GM12872 (cell line): ENCODE results near the gene WDR91.
A peak's percentile ranks its signal among the peaks of the same experiment; 100 is the strongest.

Source experiments
- CTCF ChIP-seq: IDR thresholded peaks from 3 replicates; pipeline ENCODE4 v1.5.1; 2011; ENCODE audit warnings: low read depth, mild to moderate bottlenecking, low read length, moderate library complexity; ENCODE audit not compliant: insufficient read depth

Gene WDR91

DNA sequence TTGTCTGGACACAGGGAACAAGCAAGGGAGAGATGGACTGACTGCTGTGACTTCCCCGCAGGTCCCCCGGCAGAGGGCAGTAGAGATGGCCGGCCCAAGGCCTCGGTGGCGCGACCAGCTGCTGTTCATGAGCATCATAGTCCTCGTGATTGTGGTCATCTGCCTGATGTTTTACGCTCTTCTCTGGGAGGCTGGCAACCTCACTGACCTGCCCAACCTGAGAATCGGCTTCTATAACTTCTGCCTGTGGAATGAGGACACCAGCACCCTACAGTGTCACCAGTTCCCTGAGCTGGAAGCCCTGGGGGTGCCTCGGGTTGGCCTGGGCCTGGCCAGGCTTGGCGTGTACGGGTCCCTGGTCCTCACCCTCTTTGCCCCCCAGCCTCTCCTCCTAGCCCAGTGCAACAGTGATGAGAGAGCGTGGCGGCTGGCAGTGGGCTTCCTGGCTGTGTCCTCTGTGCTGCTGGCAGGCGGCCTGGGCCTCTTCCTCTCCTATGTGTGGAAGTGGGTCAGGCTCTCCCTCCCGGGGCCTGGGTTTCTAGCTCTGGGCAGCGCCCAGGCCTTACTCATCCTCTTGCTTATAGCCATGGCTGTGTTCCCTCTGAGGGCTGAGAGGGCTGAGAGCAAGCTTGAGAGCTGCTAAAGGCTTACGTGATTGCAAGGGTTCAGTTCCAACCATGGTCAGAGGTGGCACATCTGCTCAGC is 46.8 kb downstream of the WDR91 start:
- no peak for TF ChIP-seq CTCF

- TF ChIP-seq CTCF, result no peak
Observed at GRCh38 chr7:135162382-135163001, 48.8 kb downstream of the WDR91 start.

DNA sequence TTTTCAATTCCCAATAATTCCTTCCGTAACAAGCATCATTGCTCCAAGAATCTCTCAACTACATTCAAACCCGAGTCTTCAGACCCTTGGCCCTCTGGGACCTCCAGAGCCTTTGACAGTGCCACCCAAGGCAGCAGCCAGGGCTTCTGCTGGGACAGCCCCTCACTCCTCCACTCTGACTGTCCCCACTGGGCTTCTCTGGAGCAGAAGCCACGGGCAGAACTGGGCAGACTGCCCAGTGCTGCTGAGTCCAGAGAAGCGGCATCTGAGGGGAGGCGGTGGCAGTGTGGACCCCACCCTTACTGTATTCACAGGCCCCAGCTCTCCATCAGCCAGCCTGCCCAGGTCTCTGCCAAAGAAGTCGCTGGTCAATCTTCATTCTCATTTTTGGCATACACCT is 49.7 kb downstream of the WDR91 start:
- no peak for TF ChIP-seq CTCF

- peak; percentile 34; the same call in 1 of the 3 replicates for TF ChIP-seq CTCF
Observed at GRCh38 chr7:135160858-135161653, 50.3 kb downstream of the WDR91 start.

DNA sequence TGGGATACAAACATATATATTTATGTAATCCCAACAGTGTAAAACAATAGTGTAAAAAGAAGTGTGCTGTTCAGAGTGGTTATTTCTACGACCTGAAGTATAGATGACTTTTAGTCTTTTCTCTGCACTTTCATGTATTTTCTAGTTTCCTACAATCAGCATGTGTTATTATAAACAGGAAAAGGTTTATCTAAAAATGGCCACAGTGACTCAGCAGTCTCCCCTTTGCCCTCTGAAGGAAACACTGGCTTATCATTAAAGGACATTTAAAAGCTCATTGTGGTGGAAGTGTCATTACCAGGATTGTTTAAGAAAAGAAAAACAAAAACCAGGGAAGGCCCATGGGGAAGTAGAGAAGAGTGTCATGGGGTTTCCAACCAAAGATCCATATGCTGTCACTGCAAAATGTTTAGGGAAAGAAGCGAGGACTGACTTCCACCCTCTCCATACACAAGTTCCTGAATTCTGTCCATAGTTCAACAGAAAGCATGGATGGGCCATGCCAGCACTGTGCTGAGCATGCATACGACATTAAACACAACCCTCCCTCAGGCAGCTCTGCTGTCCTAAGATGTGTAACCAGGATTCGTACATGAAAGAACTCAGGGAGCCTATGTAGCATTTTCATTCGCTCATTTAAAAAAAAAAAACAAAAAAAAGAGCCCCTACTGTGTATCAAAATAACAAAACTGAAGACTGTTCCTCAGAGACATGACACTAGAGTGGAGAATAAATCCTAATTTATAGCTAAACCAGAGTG is 51.0 kb downstream of the WDR91 start:
- no peak for TF ChIP-seq CTCF

- no peak for TF ChIP-seq CTCF
Observed at GRCh38 chr7:135159359-135160085, 51.8 kb downstream of the WDR91 start.
